Activated CD4-positive, CD25-positive, alpha-beta regulatory T cell (primary cell): ENCODE results near the gene UGT3A1.
"Not testable (repeated sequence)": the region's sequence is repeated elsewhere in the genome, so short reads cannot be mapped to it uniquely, and the experiment has no call there.

Experiments used
- DNase-seq, 4 experiments: peaks; one replicate each; lab custom pipeline; 2025; lab: John Stamatoyannopoulos, UW

Gene UGT3A1

DNA sequence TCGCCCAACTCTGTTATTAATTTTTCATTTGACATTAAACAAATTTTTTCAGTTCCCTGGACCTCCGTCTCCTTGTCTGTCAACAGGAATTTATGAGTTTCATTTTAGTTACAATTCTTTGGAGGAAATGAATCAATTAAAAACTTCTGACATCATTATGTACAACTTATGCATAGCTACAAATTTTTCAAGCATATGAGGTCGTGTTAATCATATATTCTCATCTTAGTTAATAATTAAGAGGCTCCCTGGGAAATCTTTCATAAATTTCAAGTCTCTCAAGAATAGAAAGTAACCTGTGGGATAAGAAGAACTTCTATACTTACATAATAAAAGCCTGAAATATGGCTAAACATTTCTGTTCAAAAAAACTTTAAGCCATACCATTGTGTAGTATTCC, 3.4 kb downstream of the UGT3A1 start:
- DNase-seq: no peak

DNA sequence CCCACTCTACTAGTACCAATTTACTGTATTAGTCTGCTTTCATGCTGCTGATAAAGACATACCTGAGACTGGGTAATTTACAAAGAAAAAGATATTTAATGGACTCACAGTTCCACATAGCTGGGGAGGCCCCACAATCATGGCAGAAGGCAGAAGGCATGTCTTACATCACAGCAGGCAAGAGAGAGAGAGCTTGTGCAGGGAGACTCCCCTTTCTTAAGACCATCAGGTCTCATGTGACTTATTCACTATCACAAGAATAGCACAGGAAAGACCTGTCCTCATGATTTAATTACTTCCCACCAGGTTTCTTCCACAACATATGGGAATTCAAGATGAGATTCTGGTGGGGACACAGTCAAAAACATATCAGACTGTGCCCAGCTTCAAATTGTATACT, 11.5 kb downstream of the UGT3A1 start:
- no peak for DNase-seq

DNA sequence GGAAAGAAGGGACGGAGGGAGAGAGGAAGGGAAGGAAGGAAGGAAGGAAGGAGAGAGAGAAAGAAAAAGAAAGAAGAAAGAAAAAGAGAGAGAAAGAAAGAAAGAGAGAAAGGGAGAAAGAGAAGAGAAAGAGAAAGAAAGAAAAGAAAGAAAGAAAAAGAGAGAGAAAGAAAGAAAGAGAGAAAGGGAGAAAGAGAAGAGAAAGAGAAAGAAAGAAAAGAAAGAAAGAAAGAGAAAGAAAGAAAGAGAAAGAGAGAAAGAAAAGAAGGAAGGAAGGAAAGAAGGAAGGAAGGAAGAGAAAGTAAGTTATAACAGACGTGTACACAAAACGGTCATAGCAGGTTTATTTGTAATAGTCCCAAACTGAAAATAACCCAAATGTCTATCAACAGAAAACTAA, 14.3 kb downstream of the UGT3A1 start:
- DNase-seq: not testable (repeated sequence)

DNA sequence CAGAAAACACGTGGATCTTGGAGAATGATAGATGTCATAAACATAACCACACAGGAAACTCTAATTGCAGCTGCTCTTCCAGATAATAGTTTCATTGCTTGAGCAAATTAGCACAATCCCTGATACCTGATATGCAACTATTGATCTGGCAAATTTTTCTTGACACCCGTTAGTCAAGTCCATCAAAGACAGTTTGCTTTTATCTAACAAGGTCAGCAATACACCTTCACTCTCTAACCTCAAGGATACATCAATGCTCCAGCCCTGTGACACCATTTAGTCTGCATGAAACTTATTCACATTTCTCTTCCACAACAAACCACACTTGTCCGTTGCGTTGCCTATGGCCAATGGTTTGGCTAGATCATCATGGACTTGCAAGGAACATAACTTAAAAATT, 16.6 kb downstream of the UGT3A1 start:
- DNase-seq: no peak

DNA sequence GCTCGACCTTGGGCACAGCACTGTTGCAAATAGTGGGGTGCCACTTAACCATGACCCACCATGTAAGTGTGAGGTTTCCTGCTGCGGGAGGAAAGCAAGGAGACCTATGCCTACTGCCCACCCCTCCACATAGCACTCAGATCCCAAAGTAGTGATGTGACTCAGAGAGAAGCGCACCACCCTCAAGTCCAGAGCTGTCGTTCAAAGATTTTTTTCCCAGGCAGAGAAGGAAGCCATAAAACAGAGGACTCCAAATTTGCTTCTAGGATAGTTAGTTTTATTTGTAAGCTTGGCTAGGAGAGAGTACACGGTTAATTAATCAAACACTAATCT, 19.3 kb downstream of the UGT3A1 start:
- DNase-seq: no peak

DNA sequence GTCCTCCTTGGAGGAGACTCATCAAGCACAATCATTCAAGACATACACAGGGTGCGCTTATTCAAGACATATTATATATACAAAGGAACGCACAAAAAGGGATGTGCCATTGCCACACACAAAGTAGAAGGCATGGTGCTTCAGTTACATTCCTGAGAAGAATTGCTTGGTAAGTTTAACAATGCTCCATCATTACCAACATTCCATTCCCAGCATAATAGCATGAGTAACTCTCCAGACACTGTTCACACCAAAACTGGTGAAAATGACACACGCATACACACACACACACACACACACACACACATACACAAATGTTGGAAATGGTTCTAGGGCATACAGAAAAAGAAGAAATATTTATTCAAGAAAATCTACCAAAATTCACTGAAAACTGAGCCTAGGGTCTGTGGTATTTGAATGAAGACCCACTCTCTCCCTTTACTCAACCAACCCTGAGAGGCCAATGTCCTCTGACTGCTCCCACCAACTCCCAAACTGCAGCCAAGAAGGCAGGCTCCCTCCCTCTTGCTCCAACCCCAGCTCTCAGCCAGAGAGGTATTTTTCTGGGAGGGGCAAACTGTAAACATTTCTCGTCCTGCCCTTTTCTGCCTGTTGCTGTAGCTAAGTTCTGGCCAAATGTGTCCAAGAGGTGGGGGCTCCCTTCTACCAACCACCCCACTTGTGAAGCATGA, 19.9 kb downstream of the UGT3A1 start:
- DNase-seq: no peak

DNA sequence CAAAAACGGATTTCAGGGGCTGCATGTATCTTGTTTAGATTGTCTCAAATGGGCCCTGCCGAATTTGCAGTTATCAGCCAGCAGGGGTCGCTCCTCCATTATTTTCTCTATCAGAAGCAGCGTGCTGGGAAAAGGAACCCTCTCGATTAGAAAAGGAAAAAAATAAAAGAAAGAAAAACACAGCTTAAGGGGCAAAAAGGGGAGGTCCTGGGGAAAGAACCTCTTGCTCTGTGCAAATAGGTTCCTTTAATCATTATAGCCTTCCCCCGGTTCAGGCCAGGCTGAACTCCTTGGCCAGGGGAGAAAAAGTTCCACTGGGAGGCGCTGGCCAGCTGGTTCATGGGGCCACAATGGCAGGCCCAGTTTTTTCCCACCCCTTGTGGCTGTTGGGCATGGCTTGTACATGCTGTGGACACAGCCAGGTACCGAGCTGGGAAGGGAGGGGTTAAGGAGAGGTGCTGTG, 27.8 kb downstream of the UGT3A1 start:
- DNase-seq: no peak

DNA sequence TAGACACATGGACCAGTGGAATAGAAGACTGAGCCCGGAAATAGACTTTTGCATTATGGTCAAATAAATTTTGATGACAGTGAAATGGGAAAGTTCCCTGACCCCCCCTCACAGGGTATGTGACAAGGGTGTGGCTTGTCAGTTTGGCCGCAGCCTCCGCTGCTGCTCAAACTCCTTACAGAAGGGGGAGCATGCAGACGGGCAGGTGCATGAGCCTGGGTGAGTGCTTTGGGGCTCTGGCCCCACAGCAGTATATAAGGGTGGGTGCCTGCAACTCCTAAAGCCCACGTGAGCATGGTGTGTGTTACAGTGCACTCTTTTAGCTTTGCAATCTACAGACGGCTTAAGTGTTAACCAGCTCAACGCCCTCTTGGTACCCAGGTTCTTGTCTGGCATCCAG, 30.9 kb downstream of the UGT3A1 start:
- DNase-seq: no peak

DNA sequence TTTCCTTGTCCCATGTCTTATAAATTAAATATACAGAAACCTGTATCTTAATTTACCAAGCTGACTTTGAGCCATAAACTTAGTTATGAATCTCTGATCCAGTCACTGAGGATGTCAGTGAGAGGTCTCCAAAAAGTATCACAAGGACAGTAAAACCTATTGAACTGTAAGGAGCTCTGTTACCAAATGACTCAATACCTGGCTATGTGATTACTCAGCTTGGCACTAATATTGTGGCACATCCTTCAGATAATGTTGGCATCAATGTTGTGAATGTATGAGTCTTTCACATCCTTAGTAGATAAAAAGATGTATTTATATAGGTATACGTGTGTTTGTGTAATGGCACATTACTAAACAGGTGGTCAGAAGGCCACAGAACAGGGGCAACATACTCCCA, 34.8 kb downstream of the UGT3A1 start:
- DNase-seq: no peak

DNA sequence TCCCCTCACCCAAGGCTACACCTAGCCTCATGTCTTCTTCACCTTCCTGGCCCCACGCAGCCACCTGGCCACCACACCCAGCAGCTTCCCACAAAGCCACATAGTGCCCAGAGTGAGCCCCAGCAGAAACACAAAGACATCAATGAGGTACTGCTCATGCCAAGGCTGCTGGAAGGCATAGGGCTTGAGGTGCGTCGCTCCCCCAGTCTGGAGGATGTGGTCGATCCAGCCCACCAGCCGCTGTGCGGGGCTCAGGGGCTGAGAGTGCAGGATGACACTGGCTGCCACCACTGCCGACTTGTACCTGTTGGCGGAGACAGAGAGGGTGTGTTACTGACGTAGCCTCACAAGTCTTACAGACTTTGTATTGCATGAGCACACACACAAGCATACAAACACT, 37.0 kb downstream of the UGT3A1 start:
- no peak for DNase-seq

DNA sequence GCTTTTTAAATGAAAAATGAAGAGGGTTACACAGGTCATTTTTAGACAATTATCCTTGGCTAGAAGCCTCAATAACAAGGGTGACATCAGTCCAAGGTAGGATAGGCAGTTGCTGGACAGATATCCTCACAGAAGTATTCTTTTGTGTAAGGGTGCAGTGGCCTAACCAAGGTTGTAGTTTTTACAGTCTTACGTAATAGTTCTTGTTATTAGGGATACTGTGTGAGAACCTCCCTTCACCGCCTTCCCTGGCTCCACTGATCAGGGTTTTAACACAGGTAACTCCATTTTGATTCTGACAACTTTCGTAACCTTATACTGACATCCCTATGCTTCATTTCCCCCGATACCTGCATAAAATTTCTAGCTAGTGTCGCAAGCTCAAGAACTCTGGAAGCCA, 44.1 kb downstream of the UGT3A1 start:
- DNase-seq: no peak

DNA sequence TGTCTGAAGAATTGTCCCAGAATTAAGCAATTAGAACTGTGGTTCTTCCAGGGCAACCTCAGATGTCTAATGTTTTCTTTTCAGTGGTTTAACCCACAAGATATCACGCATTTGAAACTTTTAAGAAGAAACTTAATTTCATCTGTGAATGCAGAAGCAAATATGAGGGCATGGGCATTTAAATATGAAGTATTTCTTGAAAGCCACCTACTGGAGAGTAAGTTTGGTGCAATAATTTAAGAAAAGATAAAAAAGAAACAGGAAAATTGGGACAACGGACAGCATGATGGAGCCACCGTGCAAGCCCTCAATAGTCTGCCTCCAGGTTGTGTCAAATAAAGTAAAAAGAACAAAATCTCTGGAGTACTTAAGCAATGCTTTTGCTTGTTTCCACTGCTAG, 51.6 kb downstream of the UGT3A1 start:
- no peak for DNase-seq

DNA sequence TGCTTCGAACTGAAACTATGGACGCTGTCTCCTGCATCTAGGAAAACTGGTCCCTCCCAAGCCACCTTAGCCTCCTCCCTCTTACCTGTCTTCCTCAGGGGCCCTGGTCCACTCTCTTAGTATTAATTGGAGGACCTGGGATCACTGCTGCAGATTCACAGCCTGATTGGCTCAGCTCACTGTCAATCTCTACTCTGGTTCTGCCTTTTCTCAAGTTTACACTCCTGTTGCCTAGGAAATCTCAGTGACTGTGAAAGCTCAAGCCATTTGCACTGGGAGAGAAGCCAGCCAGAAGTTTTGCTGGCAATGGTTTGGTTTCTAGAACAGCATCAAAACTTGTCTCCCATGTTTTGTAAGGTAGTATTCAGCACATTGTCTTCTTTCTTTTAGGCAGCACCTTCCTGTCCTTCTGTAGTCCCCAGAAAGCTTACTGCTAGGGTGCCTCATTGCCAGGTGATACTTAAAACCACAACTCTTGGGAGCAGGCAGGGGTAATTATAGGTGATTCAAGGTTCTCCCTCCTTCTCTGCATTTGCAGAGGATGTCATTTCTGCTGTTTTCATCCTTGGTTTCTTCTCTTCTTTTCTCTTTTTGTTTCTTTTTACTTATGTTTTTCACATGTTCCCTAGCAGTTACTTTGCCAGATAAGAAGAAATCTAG, 52.5 kb downstream of the UGT3A1 start, which contains the start of gene CAPSL:
CAPSL (minus strand) TSS at position 55 of the 660 bp plus-strand sequence. CDS start 17,502 bp downstream, outside the sequence.
- DNase-seq: no peak

DNA sequence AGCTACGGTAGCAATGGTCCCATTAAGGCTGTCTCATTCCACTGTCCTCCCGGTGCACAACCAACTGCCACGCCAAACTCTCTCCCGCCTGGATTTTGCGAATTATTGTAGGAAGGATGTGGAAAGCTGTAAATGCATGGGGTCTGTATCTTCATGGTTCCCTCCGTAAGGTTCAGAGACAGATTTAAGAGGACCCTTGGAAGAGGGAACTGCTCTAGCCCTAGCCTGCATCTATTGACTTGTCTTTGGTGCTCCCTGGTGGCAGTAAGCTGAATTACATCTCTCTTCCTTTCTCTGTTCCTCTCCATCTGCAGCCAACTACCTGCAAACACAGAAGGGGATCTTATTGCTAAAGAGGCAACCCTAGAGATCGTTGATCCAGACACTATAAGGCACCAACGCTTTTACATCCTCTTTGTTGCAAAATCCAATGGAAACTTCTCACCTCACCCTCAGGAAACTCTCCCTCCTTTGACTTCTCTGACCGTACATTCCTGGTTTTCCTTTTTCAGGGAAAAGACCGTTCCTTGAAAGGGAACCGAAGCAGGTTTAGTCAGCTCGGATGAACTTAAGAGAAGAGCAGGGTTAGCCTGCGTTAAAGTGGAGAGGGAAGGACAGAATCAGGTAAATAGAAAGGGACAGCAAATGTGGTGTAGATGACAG, 64.7 kb downstream of the UGT3A1 start:
- DNase-seq: peak; percentile 29 to 41 (median 32)

DNA sequence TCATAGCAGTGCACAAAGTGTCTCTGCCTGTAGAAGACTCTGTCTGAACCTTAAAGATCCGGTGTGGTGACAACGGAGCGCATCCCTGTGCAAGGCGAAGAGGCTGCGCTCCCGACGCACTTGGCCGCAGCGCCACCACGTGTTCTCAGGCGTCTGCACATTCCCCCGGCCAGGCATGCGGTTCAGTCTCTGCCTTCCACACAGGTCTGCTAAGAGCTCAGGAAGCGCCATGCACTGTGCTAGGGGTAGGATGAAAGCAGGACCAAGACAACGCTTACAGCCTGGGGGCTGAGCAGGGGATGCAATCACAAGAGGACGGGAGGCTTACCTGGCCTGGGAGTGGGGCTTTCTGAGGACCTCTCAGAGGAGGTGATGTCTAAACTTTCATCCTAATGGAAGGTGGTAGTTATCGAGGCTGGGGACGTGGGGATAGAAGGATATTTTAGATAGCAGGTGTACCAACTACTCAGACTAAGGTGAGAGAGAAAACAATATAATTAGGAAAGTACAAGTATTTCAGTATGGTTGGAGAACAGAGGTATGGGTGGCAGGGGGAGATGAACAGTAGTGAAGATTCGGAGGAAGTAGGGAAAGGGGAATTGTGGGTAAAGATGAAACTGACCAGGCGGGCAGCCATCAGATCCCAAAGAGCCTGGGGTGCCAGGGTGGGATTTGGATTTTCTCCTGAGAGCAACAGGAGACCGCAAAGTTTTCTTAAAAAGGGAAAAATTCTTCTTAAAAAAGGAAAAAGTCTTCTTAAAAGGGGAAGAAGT, 66.1 kb downstream of the UGT3A1 start:
- peak; percentile 56 to 69 (median 65) for DNase-seq

DNA sequence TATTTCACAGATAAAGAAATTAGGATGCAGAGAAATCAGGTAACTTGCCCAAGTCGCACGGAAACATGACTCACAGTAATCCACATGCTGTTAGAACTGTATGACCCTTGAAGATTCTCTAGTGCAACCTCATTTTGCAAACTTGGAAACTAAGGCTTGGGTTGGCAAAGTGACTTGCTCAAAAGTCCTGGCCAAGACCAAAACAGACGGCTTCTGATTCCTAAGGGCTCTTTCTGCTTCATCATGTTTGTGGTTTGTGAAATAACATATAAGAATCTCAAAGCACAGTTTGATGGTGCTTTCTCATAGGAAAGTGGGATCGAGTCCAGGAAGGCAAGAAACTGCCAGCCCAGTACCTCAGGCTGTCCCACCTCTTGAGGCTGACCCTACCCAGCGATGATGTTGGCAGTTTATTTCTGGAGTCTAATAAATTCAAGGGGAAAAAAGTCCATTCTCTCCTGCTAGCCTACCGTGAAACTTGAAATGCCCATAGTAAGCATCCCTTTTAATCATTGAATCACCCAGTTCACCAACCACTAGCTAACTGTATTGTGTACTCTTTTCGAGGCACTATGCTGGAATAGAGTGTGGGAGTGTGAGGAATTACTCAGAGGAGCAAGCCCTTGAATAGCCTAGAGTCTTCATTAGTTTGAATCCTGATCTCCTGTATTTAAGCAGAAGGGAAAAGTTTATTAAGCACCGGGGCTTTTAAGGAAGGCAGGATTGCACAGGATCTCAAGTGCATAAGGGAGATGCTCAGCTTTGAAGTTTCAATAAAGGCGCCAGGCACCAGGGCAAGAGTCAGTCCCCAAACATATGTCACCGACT, 66.9 kb downstream of the UGT3A1 start:
- no peak for DNase-seq

DNA sequence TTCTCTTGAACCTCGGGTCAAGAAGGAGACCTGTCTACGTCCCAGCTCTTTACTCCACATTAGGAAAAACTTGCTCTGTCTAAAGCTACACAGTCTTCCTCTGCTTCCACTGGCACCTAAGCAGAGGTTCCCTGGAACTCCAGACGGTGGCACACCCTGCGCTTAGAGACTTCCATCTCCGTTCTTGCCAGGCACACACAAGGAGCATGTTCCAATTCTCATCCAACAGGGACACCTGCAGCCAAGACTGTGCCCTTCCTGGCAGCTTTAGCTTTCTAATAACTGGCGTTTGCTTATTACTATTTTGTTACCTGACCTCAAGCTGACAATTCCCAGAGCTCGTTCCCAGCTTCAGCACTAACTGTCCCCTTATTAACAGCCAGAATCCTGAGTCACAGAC, 68.7 kb downstream of the UGT3A1 start:
- no peak for DNase-seq

DNA sequence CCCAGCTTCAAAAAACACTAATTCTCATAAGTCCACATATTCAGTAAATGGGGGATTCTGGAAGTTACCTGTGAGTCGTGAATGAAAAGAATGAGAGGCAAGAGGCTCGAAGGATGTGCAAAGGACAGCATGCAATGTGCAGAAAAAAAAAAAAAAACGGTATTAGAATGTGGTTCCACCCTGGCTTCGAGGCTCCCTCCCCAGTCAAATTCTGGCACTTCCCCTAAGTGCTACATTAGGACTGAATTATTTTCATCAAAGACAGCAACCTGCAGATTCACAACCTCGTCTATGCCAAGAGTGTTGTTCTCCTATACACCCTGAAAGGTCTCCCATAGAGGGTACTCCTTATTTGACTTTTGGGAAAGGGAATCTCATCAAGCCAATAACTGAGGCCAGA, 69.3 kb downstream of the UGT3A1 start:
- no peak for DNase-seq

DNA sequence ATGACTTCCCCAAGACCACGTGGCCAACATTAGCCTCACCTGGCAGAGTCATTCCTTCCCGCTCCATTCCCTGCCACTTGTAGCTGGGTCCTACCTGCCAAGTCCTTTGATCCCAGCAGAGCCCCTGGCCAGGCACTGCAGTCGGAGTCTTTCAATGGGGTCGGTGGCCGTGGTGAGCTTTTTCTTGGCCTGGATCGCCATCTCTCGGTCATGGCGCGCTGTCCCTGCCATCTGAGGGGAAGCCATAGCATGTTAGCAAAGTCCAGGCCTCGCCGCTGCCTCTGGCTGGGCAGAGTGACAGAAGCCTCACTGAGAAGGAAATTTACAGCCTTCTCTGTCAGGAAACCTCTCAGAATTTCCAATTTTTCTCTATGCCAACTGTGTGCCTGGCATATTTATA, 70.3 kb downstream of the UGT3A1 start:
- no peak for DNase-seq

DNA sequence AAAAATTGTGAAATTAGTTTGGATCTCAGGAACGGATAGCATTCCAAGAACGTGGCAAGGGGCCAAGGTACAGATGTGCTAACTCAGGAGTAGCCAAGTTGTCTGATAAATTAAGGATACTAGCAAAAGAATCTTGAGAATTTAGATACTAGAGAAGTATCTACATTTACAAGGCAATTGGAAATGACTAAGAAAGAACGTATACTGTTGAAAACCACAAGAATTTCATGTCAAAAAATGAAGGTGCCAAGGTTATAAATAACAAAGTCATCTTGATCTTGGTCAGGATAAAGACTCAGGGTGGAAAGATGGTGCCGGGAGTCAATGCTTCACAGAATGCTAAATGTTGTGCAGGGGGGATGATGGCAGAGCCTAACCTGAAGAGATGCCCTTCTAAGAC, 72.0 kb downstream of the UGT3A1 start:
- DNase-seq: no peak

DNA sequence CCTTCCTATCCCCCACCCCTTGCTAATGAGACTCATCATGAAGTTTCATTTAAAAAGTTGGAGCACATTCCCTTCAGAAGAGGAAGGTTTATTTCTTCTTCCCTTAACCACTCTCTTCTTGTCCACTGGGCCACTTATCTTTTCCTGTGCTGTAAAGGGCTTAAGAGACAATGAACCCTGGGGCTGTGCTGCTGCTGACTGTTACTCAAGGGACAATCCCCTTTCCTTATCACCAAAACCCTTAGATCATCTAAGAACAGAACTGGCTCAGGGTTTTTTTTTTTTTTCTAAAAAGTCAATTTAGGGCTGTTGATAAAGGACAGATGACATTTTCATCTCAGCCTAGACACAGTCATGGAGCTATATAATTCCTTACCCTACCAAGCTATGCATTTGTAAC, 82.4 kb downstream of the UGT3A1 start:
- DNase-seq: no peak

DNA sequence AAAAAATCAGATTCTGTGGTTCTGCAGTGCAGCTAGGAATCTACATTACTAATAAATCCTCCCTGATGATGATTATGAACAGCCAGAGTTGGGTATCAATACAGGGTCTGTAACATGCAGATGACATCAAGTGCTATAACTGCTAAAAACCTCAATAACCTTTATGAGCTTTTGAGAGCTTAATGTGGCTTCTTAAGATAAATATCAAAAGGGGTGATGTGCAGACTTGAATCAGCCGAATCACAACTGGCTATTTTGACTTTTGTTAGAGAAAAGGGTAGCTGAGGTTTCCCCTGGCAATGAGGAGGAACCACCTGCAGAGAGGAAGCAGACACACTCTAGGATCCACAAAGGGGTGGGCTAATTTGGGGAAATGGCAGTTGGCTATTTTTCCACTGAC, 83.0 kb downstream of the UGT3A1 start:
- no peak for DNase-seq
